Measurements from ENCODE around the gene PI4KA.
A peak's percentile ranks its signal among the peaks of the same experiment; 100 is the strongest.

PI4KA gene

GRCh38 chr22:20816559-20816958, 42.1 kb downstream of the PI4KA start:
- DNase-seq (ENCODE audit: low read depth in 3 of 3), result no peak

- no peak for DNase-seq (ENCODE audit: low read depth in 3 of 3)
Measured at GRCh38 chr22:20815477-20816050, 43.0 kb downstream of the PI4KA start.

GRCh38 chr22:20814221-20814808, 44.3 kb downstream of the PI4KA start:
- no peak for DNase-seq (ENCODE audit: low read depth in 3 of 3)

GRCh38 chr22:20813056-20813455, 45.6 kb downstream of the PI4KA start:
- DNase-seq (ENCODE audit: low read depth in 3 of 3), result no peak

- no peak for DNase-seq (ENCODE audit: low read depth in 3 of 3)
Measured at GRCh38 chr22:20811971-20812660, 46.5 kb downstream of the PI4KA start.

- DNase-seq (ENCODE audit: low read depth in 3 of 3), result no peak
Measured at GRCh38 chr22:20811171-20811570, 47.4 kb downstream of the PI4KA start.

- DNase-seq (ENCODE audit: low read depth in 3 of 3), result peak in 1 of 3 donors; percentile 8
Measured at GRCh38 chr22:20810645-20811044, 48.0 kb downstream of the PI4KA start.

GRCh38 chr22:20809538-20810185, 48.9 kb downstream of the PI4KA start:
- DNase-seq (ENCODE audit: low read depth in 3 of 3), result no peak

GRCh38 chr22:20808844-20809243, 49.8 kb downstream of the PI4KA start:
- DNase-seq (ENCODE audit: low read depth in 3 of 3), result no peak

GRCh38 chr22:20807315-20807752, 51.3 kb downstream of the PI4KA start:
- no peak for DNase-seq (ENCODE audit: low read depth in 3 of 3)

GRCh38 chr22:20805972-20806471, 52.6 kb downstream of the PI4KA start:
- DNase-seq (ENCODE audit: low read depth in 3 of 3), result no peak

- DNase-seq (ENCODE audit: low read depth in 3 of 3), result no peak
Measured at GRCh38 chr22:20804650-20805049, 54.0 kb downstream of the PI4KA start.

GRCh38 chr22:20803696-20804324, 54.8 kb downstream of the PI4KA start:
- no peak for DNase-seq (ENCODE audit: low read depth in 3 of 3)

GRCh38 chr22:20802922-20803553, 55.6 kb downstream of the PI4KA start:
- no peak for DNase-seq (ENCODE audit: low read depth in 3 of 3)

GRCh38 chr22:20802452-20802851, 56.2 kb downstream of the PI4KA start:
- no peak for DNase-seq (ENCODE audit: low read depth in 3 of 3)

GRCh38 chr22:20799449-20799848, 59.2 kb downstream of the PI4KA start:
- no peak for DNase-seq (ENCODE audit: low read depth in 3 of 3)

- DNase-seq (ENCODE audit: low read depth in 3 of 3), result no peak
Measured at GRCh38 chr22:20798974-20799373, 59.6 kb downstream of the PI4KA start.

GRCh38 chr22:20798218-20798617, 60.4 kb downstream of the PI4KA start:
- no peak for DNase-seq (ENCODE audit: low read depth in 3 of 3)

- DNase-seq (ENCODE audit: low read depth in 3 of 3), result no peak
Measured at GRCh38 chr22:20796731-20797130, 61.9 kb downstream of the PI4KA start.

- no peak for DNase-seq (ENCODE audit: low read depth in 3 of 3)
Measured at GRCh38 chr22:20794650-20795413, 63.8 kb downstream of the PI4KA start.
